ENCODE results near the gene SH3RF2.
"Not testable (repeated sequence)": the region's sequence is repeated elsewhere in the genome, so short reads cannot be mapped to it uniquely, and the experiment has no call there.

Gene SH3RF2

GRCh38 chr5:145936401-145937131 lies at the start of gene SH3RF2:
Gene SH3RF2 (plus strand): TSS chr5:145936578. CDS start chr5:145937929, 1,351 bp downstream.
- DNase-seq: no peak

- DNase-seq: no peak
Measured at GRCh38 chr5:145887217-145887616, 49.2 kb upstream of the SH3RF2 start.

- DNase-seq: no peak
Measured at GRCh38 chr5:145887976-145888574, 48.3 kb upstream of the SH3RF2 start.

- no peak for DNase-seq
Measured at GRCh38 chr5:145889611-145890010, 46.8 kb upstream of the SH3RF2 start.

GRCh38 chr5:145891378-145891777 lies 45.0 kb upstream of the SH3RF2 start:
- DNase-seq: not testable (repeated sequence)

GRCh38 chr5:145898171-145898570 lies 38.2 kb upstream of the SH3RF2 start:
- no peak for DNase-seq

- DNase-seq: no peak
Measured at GRCh38 chr5:145902421-145902820, 34.0 kb upstream of the SH3RF2 start.

GRCh38 chr5:145903113-145903512 lies 33.3 kb upstream of the SH3RF2 start:
- DNase-seq: no peak

GRCh38 chr5:145903867-145904266 lies 32.5 kb upstream of the SH3RF2 start:
- DNase-seq: no peak

- DNase-seq: no peak
Measured at GRCh38 chr5:145904743-145905142, 31.6 kb upstream of the SH3RF2 start.

- no peak for DNase-seq
Measured at GRCh38 chr5:145906401-145906800, 30.0 kb upstream of the SH3RF2 start.

- no peak for DNase-seq
Measured at GRCh38 chr5:145908206-145908960, 28.0 kb upstream of the SH3RF2 start.

GRCh38 chr5:145911164-145911563 lies 25.2 kb upstream of the SH3RF2 start:
- DNase-seq: no peak

GRCh38 chr5:145912019-145912418 lies 24.4 kb upstream of the SH3RF2 start:
- DNase-seq: no peak

GRCh38 chr5:145912594-145912993 lies 23.8 kb upstream of the SH3RF2 start:
- no peak for DNase-seq

GRCh38 chr5:145913701-145914100 lies 22.7 kb upstream of the SH3RF2 start:
- no peak for DNase-seq

- DNase-seq: no peak
Measured at GRCh38 chr5:145915970-145916638, 20.3 kb upstream of the SH3RF2 start.

GRCh38 chr5:145917288-145917687 lies 19.1 kb upstream of the SH3RF2 start:
- DNase-seq: no peak

- DNase-seq: no peak
Measured at GRCh38 chr5:145918397-145918796, 18.0 kb upstream of the SH3RF2 start.

- DNase-seq: no peak
Measured at GRCh38 chr5:145919413-145919812, 17.0 kb upstream of the SH3RF2 start.

- DNase-seq: no peak
Measured at GRCh38 chr5:145920542-145921210, 15.7 kb upstream of the SH3RF2 start.

GRCh38 chr5:145921211-145921610 lies 15.2 kb upstream of the SH3RF2 start:
- DNase-seq: no peak

- no peak for DNase-seq
Measured at GRCh38 chr5:145922059-145922458, 14.3 kb upstream of the SH3RF2 start.
